Hematopoietic multipotent progenitor cell (in vitro differentiated cells): ENCODE results near the gene UBA1. TPM values are rescaled to one million over a fixed set of nuclear protein-coding genes. Genes with fewer than 3 reads are reported as not detected.

Experiments used
- DNase-seq, 3 donors: peaks; one replicate each; pipeline ENCODE4 v3.0.0-alpha.2; 2011 to 2015; ENCODE audit warnings: low read depth in 2 of 3, low spot score in 2 of 3
- total RNA-seq: library from RNA; depleted of rRNA; stranded (reverse); fragments of >200 nt; gene quantifications from one replicate; pipeline ENCODE4 v1.2.3, GENCODE V29; 2012

The UBA1 gene
- 224 TPM for total RNA-seq

- DNase-seq: peak; percentile 93 to 98 (median 95)
Measured at GRCh38 chrX:47193475-47194193, at the start of gene UBA1. Gene UBA1, plus strand, starts transcription at chrX:47193829. Its CDS starts 4,974 bp downstream, at chrX:47198803.

- peak; percentile 49 to 66 (median 62) for DNase-seq
Measured at GRCh38 chrX:47143894-47144625, 49.6 kb upstream of the UBA1 start.

DNA sequence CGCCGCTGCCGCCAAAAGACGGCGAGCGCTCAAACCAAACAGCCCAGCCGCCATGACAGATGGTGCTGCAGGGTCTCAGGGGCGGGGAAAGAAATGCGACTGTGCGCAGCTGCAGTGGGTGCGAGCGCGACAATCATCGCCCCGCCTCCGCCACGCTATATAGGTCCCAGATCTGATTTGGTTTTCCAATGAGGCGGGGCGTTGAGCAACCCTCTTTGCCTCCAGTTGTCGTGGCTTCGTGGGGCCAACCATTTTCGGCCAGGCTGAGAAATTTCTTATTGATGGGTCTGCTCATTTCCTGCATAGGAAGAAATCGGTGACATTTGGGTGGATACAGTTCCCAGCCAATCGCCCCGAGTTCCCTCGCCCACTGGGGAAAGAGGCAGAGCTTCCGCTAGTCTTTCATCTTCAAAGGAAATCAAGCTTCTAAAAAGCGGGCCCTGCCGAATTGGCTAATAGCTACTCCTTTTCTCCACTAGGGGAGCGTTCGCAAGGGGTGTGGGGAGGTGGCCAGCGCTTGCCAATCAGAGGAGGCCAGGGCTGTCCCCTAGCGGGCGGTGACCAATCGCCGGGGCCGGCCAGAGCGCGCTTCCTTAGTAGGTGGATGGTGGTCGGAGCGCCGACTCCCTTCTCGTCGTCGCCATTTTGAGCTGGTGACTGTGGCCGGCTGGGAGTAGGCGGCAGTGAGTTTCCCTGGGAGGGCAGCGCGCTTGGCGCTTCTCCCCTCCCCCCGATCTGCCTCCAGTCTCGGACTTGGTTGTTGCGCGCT lies 48.8 kb upstream of the UBA1 start, which contains the start of the genes NDUFB11 and RBM10:
TSS of gene NDUFB11 (minus strand) at position 77 of the 769 bp plus-strand sequence. CDS start at position 54, 23 bp downstream.
TSS of gene RBM10 (plus strand) at position 596 of the 769 bp plus-strand sequence. CDS start 2,261 bp downstream, outside the sequence.
- peak; percentile 60 to 95 (median 93) for DNase-seq

DNA sequence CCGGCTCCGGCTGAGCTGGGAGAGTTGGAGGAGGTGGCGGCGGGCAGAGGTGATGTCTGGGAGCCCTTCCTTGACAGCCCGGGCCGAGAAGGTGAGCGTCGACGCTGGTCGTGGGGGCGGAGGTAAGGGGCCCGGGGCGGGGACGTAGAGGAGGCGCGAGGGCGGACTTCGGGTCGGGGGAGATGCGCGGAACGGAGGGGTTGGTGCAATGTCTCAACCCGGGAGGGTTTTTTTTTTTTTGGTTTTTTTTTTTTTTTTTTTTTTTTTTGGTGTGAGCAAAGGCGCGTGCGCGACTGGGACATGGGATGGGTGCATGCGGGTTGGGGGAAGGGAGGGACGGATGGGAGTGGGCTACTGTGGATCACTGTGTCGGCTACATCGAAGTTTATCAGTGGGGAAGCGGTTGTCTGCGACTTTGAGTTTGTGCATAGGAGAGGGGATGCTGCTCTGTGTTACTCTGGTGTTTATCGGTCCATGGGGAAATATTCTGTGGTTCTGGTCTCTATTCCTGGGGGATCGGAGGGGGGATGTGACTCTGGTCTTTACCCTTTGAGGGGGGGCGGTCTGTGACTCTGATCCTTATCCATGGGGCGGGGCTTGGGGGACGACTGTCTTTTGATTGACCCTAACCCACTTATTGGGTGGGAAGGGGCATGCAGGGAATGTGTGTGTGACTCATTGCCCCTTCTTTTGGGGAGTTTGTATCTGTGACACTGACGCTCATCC lies 48.1 kb upstream of the UBA1 start:
- peak in 1 of 3 donors; percentile 52 for DNase-seq

GRCh38 chrX:47146121-47146935 lies 47.3 kb upstream of the UBA1 start:
- DNase-seq: no peak

GRCh38 chrX:47146936-47147859 lies 46.4 kb upstream of the UBA1 start:
- no peak for DNase-seq

DNA sequence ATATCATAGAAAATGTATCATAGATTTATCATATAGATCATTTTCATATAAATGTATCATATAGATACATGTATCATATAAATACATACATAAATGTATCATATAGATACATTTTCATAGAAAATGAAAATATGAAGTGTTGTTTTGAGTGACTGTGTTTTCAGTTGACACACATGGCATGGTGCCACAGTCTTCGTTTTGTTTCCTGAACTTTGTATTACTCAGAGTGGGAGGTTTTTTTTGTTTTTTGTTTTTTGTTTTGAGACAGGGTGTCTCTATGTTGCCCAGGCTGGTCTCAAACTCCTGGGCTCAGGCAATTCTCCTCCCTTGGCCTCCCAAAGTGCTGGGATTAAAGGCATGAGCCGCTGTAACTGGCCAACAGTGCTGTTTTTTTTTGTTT lies 44.7 kb upstream of the UBA1 start:
- DNase-seq: no peak

DNA sequence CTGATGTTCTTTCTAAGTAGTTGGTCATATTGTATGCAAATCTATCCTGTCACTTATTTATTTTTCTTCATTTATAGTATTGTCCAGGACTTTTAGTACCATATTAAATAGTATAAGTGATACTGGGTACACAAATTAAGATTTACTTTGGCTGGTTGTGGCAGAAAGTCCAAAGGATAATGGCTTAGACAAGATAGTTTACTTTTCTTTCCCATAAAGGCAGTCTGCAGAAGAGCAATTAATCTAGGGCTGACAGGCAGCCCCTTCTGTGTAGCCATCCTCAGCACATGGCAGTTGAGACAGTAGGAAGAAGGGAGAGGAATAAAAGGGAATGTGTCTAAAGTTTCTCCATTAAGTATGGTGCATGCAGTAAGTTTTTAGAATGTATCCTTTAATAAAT lies 42.2 kb upstream of the UBA1 start:
- no peak for DNase-seq

DNA sequence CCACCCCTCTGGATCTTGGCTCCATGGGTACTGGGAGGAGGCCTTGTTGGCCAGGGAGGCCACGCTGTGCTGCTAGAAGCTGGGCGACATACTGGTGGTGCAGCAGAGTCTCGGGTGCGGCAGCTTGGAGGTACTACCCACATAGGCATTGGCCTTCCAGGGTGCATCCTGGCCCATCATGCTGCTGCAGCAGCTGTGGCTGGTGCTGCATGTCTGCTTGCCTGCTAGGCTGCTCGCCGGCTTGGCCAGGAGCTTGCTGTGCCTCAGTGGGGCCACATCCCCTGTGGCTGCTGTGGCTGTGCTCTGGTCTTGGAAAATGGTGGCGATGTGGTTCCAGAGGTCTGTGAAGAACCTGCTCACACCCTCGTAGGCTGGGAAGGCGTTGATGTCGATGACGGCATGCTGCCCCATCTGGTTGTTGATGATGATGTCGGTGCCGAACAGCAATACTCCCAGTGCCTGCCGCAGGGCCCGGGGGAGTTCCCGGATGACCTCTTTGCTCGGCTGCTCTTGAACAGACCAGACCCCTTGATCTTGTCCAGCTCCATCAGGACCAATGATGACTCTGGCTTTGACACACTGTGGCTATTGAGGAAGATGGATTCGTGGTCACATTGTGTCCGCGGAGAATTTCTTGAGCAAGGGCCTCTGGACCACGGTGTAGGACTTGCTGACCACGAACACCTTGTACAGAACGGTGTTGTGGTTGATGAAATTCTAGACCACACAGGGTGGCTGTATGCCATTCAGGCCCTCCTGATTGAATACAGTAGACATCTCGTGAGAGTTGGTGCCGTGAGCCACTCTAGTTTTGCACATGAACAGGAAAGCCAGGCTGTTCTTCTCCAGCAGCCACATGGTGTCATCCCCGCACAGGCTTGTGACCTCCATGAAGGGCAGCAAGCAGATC lies 36.8 kb upstream of the UBA1 start:
- DNase-seq: no peak

- DNase-seq: no peak
Measured at GRCh38 chrX:47158131-47158530, 35.5 kb upstream of the UBA1 start.

- DNase-seq: no peak
Measured at GRCh38 chrX:47158781-47159180, 34.8 kb upstream of the UBA1 start.

DNA sequence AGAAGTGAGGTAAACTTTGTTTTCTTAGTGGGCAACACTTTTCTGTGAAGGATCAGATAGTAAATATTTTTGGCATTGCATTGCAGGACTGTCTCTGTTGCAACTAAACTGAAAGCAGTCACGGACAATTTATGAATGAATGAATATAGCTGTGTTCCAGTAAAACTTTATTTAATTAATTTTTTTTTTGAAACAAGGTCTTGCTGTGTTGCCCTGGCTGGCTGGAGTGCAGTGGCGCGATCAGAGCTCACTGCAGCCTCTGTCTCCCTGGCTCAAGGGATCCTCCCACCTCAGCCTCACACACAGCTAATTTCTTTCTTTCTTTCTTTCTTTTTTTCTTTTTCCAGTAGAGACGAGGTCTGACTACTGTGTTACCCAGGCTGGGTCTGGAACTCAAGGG lies 32.8 kb upstream of the UBA1 start:
- DNase-seq: no peak

GRCh38 chrX:47162927-47163583 lies 30.6 kb upstream of the UBA1 start:
- DNase-seq: no peak

DNA sequence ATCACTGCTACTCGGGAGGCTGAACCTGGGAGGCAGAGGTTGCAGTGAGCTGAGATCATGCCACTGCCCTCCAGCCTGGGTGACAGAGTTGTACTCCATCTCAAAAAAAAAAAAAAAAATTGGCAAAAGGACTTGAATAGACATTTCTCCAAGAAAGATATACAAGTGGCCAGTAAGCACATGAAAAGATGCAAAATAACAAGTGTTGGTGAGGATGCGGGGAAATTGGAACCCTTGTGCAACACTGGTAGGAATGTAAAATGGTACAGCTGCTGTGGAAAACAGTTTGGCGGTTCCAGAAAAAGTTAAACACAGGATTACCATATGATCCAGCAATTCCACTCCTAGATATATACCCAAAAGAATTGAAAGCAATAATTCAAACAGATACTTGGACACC lies 29.2 kb upstream of the UBA1 start:
- no peak for DNase-seq

- DNase-seq: no peak
Measured at GRCh38 chrX:47166126-47166525, 27.5 kb upstream of the UBA1 start.

DNA sequence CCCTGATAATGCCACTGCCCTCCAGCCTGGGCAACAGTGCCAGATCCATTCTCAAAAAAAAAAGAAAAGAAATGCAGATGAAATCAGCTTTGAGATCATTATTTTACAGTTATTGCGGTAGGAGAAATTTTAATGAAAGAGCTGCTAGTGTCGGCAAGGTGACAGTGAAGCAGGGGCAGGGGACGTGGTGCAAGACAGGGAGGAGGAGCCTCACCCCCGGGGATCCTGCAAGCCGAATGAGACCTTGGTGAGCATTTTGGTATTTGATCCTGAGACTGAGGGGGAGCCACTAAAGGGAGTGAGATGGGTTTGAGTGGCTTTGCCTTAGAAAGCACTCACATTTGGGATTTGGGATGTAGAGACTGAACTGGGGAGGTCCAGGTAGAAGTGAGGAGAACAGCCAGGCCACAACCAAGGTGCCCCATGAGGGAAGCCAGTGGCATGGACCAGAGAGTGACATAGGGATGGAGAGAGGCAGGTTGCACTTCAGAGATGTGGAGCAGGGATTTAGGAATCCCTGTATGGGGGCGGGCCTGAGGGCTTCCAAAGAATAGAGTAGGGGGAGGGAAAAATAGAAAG lies 25.0 kb upstream of the UBA1 start:
- DNase-seq: no peak

GRCh38 chrX:47169273-47169672 lies 24.4 kb upstream of the UBA1 start:
- no peak for DNase-seq
